Epidermal melanocyte (primary cell): ENCODE results near the gene INPP4B.

Experiments
- DNase-seq: peaks from one replicate; pipeline ENCODE4 v3.0.0; 2011; ENCODE audit warnings: low spot score; ENCODE audit not compliant: insufficient read length

Gene INPP4B

GRCh38 chr4:142583708-142584107 lies 262.4 kb downstream of the INPP4B start:
- no peak for DNase-seq

GRCh38 chr4:142582340-142582739 lies 263.8 kb downstream of the INPP4B start:
- DNase-seq, result no peak

- DNase-seq, result no peak
These were observed 264.2 kb downstream of the INPP4B start for GRCh38 chr4:142581881-142582280.

DNA sequence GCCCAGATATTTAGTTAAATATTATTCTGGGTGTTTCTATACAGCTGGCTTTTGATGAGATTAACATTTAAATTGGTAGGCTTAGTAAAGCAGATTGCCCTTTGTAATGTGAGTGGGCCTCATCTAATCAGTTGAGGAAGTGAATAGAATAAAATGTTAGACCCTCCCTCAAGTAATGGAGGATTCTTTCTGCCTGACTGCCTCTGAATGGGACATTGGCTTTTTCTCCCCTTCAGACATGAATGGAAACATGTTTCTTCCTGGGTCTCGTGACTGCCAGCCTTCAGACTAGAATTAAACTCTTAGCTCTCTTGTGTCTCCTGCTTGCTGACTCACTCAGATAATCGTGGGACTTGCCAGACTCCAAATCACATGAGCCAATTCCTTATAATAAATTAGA lies 266.7 kb downstream of the INPP4B start:
- DNase-seq, result no peak

DNA sequence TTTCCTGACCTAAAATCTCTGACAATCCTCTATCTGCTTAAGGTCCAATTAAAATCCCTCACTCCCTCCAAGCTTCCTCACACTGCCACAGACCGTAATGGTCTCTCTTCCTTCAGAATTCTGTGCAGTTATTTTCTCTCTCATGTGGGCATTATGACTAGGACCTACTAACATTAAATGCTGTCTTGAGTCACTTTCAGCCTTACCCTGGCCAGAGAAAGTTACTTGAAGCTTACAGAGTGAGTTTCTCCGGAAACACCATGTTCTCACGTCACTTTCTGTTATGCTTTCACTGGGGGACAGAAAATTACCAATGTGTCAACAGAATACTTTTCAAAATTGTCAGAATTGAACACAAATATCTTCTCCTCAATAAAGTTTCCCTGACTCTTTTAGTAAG lies 271.8 kb downstream of the INPP4B start:
- DNase-seq, result no peak

DNA sequence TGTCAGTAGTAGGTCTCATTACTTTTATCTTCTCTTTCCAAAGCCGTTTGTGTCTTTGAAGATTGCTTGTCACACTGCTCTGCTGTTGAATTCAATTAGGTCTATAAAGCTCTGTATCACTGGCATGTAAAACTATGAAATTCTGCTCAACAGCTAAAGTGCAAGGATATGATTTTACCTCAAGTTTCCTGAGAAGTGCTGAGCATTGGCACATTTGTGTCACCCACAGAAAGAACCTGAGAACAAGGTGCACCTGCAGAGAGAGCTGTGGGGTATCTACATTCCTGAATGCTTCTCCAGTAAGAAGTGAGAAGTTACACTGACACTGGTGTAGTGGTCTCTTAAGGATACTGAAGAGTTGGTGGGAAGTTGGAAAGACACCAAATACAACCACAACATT lies 274.0 kb downstream of the INPP4B start:
- no peak for DNase-seq

GRCh38 chr4:142567620-142568451 lies 278.3 kb downstream of the INPP4B start:
- DNase-seq, result no peak

DNA sequence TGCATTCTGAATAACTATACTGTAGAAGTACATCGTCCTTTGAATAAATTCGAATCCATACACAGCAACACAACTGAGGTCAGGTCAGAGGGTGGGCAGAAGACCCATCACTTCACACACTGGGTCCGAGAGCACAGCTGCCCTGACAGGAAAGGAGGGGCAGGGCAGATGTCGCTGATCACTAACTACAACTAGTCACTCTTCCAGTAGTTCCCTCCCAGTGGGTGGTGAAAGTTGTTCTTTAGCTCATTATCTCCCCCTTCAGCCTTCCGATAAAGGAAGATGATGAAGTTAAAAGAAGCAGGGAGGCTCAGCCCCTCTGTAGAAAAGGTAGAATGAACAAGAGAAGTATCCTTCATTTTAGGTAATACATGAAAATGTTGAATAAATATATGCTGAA lies 278.9 kb downstream of the INPP4B start:
- no peak for DNase-seq

- DNase-seq, result no peak
These were observed 279.3 kb downstream of the INPP4B start for GRCh38 chr4:142566777-142567176.

DNA sequence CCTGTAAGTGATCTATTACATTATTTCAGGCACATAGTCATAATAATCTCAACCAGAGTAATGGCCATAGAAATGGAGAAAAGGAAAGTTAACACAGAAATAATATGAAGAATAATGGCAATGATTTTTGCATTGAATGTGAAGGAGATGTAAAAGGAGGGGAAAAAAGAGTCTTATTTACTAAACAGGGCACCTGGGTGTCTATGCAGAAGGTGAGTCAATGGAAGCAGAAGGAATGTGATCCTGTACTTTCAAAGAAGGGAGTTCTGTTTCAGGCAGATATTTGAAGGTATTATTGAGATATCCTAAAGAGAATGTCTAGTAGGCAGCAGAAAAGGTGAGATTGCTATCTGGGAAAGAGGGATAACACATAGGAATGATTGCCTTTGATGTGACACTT lies 279.9 kb downstream of the INPP4B start:
- no peak for DNase-seq

- DNase-seq, result peak; percentile 36
These were observed 280.3 kb downstream of the INPP4B start for GRCh38 chr4:142565771-142566170.

GRCh38 chr4:142563682-142564291 lies 282.3 kb downstream of the INPP4B start:
- no peak for DNase-seq

- no peak for DNase-seq
These were observed 286.1 kb downstream of the INPP4B start for GRCh38 chr4:142559986-142560385.

GRCh38 chr4:142558851-142559250 lies 287.2 kb downstream of the INPP4B start:
- DNase-seq, result no peak

- DNase-seq, result no peak
These were observed 288.8 kb downstream of the INPP4B start for GRCh38 chr4:142557239-142557801.

GRCh38 chr4:142556570-142557238 lies 289.4 kb downstream of the INPP4B start:
- DNase-seq, result no peak

DNA sequence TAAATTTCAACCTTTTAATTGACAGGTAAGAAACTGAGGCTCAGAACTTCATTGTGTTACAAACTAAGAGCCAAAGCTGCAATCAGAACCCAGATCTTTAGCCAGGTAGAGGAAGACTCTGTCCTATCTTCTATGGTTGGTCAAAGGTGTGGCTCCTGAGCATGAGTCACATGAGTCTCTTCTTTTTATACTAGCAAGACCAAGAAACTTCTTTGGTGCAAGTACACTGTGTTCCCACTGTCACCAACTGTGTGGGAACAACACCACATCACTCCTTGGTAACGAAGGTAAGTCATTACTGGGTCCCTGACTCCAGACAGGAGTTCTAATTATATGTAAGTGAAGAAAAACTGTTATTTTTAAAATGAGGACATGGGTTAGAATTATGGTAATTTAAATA lies 290.1 kb downstream of the INPP4B start:
- DNase-seq, result no peak

DNA sequence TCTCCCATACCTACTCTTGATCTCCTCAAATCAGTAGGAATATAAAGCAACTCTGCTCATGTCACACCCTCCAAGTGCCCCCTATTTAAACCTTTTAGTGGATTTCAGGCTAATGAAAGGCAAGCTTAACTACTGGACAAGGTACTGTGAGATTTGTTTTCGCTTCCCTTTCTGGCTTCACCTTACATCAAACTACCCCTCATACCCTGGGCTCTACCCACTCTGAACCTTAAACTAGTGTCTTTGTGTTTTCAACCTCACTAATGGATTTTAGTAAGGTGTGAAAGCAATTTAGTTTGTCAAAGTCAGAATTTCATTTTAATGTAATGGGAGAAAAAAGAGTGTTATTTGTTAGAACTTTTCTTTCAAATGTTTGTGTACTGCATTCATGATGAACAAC lies 291.7 kb downstream of the INPP4B start:
- no peak for DNase-seq

GRCh38 chr4:142551517-142552305 lies 294.4 kb downstream of the INPP4B start:
- no peak for DNase-seq

DNA sequence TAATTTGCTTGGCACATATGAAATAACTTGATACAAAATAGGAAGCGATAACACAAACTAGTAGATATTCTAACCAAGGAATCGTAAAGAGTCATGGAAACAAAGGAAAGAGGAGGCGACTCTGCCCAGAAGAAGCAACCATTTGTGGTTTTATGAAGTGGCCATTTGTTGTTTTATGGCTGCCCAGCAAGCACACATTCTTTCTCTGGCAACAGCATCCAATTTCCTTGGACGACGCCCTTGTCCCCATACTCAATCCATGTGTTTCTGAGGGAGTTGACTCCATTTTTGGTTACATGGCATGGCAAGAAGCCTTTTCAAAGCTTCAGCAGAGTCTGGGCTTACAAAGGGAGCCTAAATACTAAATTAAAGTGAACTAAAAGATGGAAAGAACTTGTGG lies 295.1 kb downstream of the INPP4B start:
- no peak for DNase-seq

- no peak for DNase-seq
These were observed 296.2 kb downstream of the INPP4B start for GRCh38 chr4:142549726-142550463.
